GM21360 (cell line): ENCODE measurements around the gene GREB1L.
A peak's percentile ranks its signal among the peaks of the same experiment; 100 is the strongest.
"Not testable (repeated sequence)": the region's sequence is repeated elsewhere in the genome, so short reads cannot be mapped to it uniquely, and the experiment has no call there.

ENCODE experiments used
- ATAC-seq: cut with Tn5 transposase; IDR thresholded peaks from one replicate; pipeline ENCODE4 v1.9.1; 2021; ENCODE audit warnings: mild to moderate bottlenecking, moderate library complexity; ENCODE audit not compliant: unreplicated experiment

The GREB1L gene

DNA sequence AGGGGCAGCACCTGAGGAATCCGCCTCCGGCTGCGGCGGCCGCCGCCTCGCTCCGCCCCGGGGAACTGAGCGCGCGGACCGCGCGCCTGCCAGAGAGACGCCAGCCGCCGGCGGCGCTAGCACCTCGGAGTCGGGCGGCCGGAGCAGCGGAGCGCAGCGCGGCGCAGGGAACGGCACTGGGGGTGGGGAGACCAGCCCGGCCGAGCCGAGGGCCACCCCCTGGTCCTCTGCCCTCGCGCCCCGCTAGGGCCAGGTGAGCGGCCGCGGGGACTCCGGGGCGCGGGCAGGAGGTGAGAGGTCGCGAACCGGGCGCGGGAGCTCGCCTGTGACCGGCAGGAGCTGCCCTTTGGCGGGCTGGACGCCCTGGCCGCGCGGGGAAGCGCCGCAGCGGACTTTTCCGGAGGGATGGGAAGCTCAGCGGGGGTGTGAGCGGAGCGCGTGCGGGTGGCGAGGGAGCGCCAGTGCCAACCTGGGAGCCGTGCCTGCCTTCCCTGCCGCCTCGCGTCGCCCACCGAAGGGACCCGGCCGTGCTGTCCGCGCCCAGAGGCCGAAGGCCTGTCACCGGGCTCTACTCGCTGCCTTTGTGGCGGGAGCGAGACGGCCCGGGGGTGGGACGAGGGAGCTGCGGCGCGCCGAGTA is at the start of gene GREB1L:
Gene GREB1L (plus strand): TSS at position 92 of the 639 bp plus-strand sequence. CDS start 141,287 bp downstream, outside the sequence.
- peak; percentile 81 for ATAC-seq

DNA sequence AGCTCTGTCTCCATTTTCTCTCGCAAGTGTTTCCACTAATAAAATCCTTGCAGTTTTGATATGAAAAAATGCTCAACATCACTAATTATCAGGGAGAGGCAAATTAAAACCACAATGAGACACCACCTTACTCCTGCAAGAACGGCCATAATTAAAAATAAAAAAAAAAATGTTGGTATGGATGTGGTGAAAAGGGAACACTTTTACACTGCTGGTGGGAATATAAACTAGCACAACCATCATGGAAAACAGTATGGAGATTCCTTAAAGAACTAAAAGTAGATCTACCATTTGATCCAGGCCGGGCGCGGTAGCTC is 49.8 kb upstream of the GREB1L start:
- no peak for ATAC-seq

DNA sequence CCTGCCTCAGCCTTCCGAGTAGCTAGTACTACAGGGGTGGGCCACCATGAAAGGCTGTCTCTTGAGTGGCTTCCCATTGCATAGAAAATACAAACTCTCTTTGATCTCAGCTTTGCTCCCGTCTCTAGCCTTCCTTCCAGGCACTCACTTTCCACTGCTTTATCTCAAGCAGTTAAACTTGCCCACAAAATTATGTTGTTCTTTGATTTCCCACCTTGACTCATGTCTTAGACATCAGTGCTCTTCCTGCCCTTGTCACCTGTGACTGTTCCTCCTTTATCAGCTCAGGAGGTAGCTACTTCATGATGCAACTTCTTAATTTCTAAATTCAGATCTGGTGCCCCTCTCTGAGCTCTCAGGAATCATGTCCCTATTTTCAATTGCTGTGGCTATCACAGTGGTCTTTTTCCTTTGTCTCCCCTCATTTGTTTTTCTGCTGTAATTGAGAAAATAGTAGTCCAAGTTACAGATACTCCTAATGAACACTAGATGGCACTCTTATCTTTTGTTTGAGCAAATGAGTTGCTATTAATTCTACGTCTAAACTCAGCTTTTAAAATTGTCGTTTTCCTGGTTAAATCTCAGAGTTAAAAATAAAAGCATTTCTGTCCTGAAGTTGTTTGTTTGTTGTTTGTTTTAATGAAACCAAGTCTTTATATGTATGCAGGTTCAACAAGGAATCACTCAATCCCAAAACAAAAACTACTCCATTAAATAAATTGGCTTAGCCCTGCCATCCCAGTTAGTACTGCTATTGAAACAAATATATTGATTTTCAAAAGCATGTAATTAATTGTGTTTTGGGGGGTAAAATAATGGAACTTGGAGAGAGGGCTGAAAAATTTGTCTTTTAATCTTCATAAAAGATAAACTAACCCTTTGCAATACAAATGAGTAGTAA is 46.9 kb upstream of the GREB1L start:
- ATAC-seq = no peak

DNA sequence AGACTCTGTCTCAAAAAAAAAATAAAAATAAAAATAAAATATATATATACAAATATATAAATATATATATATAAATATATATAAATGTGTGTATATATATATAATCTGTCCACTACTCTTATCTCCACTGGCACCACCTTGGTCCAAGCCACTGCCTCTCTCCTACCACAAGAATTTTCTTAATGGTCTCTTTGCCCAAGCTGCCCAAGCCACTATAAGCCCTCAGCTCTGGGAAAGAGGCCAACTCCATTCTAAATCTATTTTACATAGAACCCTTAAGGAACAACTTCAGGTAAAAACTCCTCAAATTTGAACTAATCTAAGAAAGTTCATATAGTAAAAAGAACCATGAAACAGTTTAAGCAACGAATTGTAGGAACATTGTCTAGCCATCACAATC is 45.6 kb upstream of the GREB1L start:
- ATAC-seq = no peak

DNA sequence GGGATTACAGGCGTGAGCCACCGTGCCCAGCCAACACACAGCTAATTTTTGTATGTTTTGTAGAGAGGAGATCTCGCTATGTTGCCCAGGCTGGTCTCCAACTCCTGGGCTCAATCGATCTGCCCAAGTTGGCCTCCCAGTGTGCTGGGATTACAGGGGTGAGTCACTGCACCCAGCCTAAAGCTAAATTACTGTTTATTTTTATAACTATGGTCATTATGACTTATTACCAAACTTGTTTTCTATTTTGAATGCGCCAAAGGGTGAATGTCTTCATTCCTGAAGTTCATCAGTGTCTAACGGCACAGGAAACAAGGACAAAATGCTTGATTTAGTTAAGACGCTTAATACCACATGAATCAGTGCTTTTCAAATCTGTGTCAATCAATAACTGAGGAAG is 38.9 kb upstream of the GREB1L start:
- ATAC-seq = no peak

DNA sequence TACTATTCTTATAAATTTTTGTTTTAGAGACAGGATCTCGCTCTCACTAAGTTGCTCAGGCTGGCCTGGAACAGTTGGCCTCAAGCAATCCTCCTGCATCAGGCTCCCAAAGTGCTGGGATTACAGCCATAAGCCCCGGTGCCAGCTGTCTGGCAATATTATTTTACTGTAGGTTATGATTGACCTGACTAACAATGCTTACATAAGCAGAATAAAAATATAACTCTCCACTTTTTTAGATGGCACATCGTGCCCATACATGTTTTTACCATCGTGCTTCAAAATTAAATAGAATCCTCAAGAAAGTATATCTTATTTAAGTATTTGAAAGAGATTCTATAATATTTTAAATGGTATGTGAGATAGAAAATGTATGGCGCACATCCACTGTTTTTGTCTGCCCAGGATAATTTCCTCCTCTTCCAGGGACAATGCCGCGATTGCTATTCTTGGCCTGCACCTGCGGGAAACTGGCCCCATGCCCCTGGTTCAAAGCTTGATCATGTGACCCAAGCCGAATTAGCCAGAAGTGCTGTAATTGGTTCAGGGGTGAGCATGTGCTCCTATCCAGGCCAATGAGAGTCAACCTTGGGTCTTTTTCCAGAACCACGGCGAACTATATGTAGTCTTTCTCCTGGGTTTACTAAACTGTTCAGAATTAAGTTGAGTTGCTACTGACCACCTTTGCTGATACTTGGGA is 38.3 kb upstream of the GREB1L start:
- no peak for ATAC-seq

DNA sequence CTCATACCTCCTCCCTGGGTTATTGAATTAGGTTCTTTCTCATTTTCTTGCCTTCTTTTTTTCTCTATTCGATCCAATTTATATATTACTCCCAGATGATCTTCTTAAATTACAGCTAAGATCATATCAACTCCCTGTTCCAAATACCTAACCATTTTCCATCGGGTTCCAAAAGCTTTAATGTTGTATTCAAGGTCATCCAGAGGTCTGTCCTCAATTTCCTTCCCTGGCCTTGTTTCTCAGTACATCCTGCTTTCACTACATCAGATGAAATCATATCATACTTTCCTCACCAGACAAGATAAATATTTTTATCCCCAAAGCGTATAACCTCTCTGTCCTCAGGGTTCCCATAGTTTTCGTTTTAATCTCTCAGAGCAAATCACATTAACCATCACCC is 36.3 kb upstream of the GREB1L start:
- ATAC-seq = no peak

DNA sequence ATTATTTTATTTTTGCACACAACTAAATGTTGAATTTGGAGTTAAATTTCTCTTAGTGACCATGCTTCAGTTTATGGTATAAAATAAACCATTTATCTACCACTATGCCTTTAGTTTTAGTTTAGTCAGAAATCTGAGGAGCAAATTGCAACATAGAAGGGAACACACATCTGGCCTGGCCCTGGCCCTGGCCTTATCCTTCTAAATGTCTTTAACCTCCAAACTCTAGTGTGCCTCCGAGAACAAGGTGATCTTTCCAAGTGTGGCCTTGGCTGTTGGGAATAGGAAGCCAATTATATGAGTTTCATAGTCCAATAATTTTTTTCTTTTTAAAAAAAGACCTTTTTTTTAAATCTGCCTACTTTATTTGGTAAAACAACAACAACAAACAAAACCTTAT is 31.8 kb upstream of the GREB1L start:
- no peak for ATAC-seq

DNA sequence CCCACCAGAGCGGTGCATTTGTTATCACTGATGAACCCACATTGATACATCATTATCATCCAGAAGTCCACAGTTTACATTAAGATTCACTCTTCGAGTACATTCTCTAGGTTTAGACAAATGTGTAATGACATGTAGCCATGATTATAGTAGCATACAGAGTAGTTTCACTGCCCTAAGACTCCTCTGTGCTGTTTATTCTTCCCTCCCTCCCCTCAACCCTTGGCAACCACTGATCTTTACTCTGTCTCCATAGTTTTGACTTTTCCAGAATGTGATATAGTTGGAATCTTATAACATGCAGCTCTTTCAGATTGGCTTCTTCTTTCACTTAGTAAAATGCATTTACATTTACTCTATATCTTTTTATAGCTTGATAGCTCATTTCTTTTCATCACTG is 31.2 kb upstream of the GREB1L start:
- no peak for ATAC-seq

DNA sequence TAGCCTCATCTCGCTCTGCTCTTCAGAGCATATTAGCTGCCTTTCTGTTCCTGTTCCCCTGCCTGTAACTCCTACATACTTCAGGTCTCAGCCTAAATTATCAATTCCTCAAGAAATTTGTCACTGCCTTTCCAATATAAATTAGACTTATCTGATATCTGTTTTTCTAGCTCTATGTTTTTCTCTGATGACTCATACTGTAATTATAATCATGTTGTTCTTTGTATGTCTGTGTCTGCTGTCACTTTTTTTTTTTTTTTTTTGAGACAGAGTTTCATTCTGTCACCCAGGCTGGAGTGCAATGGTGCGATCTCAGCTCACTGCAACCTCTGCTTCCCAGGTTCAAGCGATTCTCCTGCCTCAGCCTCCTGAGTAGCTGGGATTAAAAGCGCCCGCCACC is 27.6 kb upstream of the GREB1L start:
- not testable (repeated sequence) for ATAC-seq

DNA sequence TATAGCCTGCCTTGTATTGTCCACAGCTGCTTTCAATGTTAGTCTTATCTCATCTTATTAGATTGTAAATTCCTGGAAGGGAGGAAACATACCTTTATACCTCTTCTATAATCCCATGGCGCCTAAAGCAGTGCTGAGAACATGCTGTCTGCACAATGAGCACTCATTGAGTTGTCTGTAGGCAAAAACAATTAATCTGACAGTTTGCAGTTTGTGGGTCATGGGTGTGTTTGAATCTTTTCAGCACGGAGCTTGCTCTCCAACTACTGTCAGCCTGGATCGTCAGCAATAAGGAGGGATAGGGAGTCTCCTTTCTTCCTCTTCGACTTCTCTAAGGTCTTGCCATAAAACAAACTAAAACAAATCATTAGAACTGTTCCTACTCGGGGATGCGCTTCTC is 26.5 kb upstream of the GREB1L start:
- ATAC-seq = no peak

DNA sequence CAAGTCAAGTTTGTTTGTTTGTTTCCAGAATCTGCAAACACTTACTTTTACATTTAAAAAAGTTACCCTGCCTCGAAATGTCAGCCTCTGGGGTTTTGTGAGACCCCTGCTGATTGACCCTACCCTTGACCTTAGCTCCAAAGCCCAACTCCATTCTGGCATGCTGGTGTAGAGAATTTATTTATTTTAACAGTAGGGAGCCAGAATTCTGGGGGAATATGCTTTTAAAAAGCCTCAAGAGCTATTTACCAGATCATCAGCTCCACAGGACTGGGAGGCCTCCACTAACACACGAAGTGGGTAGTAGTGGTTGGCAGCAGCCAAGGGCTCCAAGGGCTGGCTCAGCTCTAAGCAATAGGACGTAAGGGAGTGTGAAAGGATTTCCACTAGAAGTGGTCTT is 23.2 kb upstream of the GREB1L start:
- no peak for ATAC-seq

DNA sequence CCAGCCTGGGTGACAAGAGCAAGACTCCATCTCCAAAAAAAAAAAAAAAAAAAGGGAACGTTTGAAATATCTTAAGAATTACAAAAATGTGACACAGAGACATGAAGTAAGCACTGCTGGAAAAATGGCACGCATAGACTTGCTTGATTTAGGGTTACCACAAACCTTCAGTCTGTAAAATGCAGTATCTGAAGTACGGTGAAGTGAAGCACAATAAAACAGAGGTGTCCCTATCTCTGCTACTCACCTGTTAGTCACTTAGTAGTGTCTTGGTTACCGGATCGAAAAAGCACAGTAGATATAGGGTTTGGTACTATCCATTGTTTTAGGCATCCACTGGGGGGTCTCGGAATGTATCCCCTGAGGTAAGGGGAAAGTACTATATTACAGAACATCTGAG is 11.6 kb upstream of the GREB1L start:
- ATAC-seq = no peak

DNA sequence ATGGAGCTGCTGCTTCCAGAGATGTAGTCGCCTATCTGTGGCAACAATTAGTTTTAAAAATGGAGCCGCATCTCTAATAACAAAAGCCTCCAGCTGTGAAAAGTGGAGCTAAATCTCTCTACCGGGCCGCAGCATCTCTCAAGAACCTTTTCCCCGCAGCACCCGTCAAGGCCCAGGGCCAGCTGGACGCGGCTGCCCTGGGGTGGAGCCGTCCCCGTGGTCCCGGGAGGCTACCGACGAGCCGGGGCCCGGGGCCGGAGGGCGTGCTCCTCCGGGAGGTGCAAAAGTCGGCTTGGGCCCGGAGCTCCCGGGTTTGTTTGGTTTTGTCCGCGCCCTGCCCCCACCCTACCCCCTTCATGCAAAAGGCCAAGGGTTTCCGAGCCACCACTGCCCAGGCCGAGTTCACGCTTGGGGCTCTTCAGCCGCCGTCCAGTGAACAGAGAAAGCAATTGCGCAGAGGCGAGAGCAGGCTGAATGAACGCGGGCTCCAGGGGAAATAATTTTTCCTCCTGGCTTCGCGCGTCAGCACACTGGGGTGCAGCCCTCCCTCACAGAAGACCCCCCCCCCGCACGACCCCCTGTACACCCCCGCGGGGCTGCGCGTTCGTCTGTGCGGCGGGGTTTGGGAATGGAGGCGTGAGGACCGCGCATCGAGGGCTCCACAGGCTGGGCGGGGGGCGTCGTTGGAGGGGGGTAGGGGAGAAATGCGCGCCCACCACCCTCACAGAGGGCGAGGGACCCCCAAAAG is 557 bp upstream of the GREB1L start:
- ATAC-seq = no peak

DNA sequence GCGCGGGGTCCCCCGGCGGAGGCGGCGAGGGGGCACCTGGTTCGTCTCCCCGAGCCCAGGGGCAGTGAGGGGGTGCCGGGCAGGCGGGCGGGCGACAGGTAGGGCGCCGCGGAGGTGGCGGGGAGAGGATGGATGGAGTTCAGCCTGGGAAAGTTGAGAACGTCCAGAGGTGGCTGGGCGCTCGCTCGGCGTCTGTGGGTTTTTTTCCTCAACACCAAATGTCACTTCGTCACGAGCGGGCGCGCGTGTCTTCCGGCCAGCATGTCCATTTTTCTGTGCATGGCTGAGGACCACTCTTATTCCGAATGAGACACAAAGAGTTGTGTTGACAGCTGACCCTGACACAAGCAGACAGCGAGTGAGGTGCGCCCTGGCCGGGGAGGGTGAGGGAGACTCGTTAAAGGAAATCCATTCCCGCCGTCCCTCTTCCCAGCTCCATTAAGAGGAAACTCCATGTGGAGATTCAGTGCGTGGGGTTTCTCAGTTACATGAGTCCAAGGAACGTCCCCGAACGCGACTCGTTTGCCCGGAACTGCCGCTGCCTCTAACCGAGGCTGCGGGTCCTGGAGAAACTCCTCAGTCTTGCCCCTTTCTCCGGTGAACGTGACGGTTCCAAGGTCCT is 859 bp downstream of the GREB1L start:
- ATAC-seq = no peak

DNA sequence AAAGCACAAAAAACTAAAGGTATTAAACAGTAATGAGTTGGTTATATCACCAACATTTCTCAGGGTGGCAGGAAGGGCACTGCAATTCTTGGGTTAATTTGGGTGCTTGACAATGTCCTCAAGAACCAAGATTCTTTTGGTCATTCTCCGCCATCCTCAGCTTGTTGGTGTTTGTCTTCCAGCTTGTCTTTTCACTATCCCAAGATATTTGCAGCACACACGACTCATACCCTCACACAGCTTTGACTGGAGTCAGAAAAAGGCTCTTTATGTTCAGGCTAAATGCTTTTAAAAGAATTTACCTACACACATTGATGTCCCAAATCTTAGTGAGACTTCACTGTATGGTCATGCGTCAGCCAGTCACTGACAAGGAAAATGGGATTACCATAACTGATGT is 12.5 kb downstream of the GREB1L start:
- ATAC-seq = no peak

DNA sequence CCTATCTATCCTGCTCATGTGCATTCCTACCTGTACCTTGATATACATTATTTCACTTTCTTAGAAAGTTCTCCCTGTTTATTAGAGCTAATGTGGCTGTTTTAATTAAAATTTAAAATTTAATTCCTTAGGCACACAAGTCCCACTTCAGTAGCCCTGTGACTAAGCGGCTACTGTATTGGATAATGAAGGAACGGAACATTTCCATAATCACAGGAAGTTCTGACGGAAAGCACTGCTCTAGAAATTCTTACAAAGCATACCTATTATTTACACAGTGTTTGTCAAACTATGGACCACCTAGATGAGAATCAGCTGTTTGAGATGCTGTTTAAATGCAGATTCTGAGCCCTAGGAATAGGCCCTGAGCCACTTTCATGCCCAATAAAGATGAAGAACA is 13.2 kb downstream of the GREB1L start:
- ATAC-seq = no peak

DNA sequence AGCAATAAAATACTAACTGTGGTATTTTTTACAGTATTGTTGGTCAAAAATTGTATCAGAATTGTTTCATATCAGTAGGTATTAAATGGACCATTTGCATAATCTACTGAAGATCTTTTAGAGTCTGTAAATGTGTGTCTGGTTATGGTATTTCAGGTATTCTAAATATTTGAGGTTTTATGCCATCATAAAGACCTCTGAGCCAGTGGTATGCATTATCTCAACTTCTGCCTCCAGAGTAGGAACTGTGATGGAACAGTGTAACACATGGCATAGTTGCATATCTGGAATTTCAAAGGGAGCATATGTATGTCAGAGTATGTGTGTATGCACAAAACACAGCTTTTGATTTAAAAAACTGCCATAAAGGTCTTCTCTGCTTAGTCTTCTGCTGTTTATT is 15.4 kb downstream of the GREB1L start:
- ATAC-seq = no peak

DNA sequence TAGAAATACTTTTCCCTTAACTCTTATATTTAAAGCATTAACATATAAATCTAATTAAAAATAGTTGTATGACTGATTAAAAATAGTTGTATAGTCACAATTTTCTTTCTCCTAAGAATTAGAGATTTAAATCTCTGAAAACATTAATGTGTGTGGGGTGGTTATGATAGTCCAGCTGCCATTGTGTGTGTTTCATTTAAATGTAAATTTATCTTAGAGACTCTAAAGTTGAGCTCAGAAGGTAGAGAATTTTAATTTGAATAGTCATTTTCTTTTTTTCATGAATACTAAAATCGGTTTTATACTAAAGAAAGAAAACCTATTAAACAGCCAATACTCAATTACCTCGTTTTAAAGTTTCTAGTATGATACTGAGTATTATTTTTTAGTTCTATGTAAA is 18.6 kb downstream of the GREB1L start:
- ATAC-seq = no peak

DNA sequence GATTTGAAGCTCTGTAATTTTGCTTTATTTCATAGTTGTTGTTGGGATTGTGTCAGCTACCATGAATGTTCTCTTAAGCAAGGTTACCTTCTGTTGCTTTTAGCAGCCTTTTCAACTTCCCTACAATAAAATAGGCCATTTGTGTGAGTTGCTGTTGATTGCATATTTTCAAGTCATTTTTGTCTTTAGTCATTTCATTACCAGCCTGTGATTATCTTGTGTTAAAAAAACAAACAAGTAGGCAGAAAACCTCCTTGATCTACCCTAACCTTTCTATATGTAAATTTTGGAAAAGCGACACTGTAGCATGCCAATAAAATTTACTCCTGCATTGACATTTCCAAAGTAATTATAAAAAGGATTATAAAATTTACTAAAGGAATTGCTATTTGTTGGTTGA is 19.3 kb downstream of the GREB1L start:
- ATAC-seq = no peak

DNA sequence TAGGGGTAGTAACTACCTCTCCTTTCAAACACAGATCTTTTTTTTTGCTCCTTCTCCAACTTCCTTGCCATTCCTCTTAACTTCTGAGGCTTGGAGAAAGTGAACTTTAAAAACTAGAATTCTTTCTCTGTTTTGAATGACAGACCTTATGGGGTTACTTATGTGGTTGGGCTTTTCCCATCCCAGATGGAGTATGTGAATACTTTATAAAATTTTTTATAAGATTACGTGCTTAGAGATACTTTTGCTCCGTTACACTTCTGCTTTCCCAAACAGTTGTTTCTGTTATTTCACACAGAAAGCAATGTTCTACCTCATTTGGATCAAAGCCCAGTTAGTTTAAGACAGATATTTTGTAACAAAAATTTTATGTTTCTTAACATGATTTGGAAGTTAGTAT is 20.2 kb downstream of the GREB1L start:
- no peak for ATAC-seq
